ENCODE measurements around the gene TEPSIN. TPM values are rescaled to one million over a fixed set of nuclear protein-coding genes. Genes with fewer than 3 reads are reported as not detected.

The TEPSIN gene
- total and polyA plus RNA-seq, 4 donors = 3.2 to 22.9 (median 10.7) TPM

- no peak for DNase-seq (ENCODE audit: low spot score)
- Histone ChIP-seq H3K9ac (ENCODE audit: low read depth in 1 of 2, low read length in 2 of 2) (no peak overlapping the region), H3K9me3 (ENCODE audit: control insufficient read depth in 4 of 4, low read length in 3 of 4) (no peaks in the 10 kb centered on the region), H3K4me1 (ENCODE audit: control insufficient read depth in 4 of 4, insufficient read depth in 4 of 4, low read length in 3 of 4) (no peaks in the 10 kb centered on the region), H3K27ac (ENCODE audit: low read depth in 1 of 2, low read length in 2 of 2) (no peak overlapping the region), H3K4me3 (ENCODE audit: low read depth in 1 of 3, low read length in 3 of 3) (no peak overlapping the region), H3K27me3 (ENCODE audit: control insufficient read depth in 4 of 4, insufficient read depth in 4 of 4, low read length in 3 of 4) (no peaks in the 10 kb centered on the region), H3K36me3 (ENCODE audit: control insufficient read depth in 4 of 4, insufficient read depth in 3 of 4, low read depth in 1 of 4, low read length in 3 of 4) (no peaks in the 10 kb centered on the region)
- TF ChIP-seq, protein P1, sequence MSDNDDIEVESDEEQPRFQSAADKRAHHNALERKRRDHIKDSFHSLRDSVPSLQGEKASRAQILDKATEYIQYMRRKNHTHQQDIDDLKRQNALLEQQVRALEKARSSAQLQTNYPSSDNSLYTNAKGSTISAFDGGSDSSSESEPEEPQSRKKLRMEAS (IDR thresholded peaks at IDR 0.05) = no peak
- no peak for TF ChIP-seq GABPA (IDR thresholded peaks at IDR 0.05 in 1 of 2, conservative IDR thresholded peaks at IDR 0.05 in 1 of 2)
- TF ChIP-seq EGR1 (IDR thresholded peaks at IDR 0.05; ENCODE audit: low read depth in 2 of 2) = no peak
- TF ChIP-seq YY1 (IDR thresholded peaks at IDR 0.05) = no peak
- no peak for TF ChIP-seq HNF4G (IDR thresholded peaks at IDR 0.05)
- TF ChIP-seq, protein P2, sequence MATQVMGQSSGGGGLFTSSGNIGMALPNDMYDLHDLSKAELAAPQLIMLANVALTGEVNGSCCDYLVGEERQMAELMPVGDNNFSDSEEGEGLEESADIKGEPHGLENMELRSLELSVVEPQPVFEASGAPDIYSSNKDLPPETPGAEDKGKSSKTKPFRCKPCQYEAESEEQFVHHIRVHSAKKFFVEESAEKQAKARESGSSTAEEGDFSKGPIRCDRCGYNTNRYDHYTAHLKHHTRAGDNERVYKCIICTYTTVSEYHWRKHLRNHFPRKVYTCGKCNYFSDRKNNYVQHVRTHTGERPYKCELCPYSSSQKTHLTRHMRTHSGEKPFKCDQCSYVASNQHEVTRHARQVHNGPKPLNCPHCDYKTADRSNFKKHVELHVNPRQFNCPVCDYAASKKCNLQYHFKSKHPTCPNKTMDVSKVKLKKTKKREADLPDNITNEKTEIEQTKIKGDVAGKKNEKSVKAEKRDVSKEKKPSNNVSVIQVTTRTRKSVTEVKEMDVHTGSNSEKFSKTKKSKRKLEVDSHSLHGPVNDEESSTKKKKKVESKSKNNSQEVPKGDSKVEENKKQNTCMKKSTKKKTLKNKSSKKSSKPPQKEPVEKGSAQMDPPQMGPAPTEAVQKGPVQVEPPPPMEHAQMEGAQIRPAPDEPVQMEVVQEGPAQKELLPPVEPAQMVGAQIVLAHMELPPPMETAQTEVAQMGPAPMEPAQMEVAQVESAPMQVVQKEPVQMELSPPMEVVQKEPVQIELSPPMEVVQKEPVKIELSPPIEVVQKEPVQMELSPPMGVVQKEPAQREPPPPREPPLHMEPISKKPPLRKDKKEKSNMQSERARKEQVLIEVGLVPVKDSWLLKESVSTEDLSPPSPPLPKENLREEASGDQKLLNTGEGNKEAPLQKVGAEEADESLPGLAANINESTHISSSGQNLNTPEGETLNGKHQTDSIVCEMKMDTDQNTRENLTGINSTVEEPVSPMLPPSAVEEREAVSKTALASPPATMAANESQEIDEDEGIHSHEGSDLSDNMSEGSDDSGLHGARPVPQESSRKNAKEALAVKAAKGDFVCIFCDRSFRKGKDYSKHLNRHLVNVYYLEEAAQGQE (IDR thresholded peaks at IDR 0.05) = no peak
- TF ChIP-seq FOXA2 (IDR thresholded peaks at IDR 0.05) = no peak
- TF ChIP-seq SP1 (IDR thresholded peaks at IDR 0.05) = no peak
- no peak for TF ChIP-seq NR2F2 (IDR thresholded peaks at IDR 0.05)
- TF ChIP-seq HNF4A (conservative IDR thresholded peaks at IDR 0.05) = no peak
- no peak for TF ChIP-seq RAD21 (IDR thresholded peaks at IDR 0.05)
- no peak for TF ChIP-seq TAF1 (conservative IDR thresholded peaks at IDR 0.05)
- TF ChIP-seq RXRA (IDR thresholded peaks at IDR 0.05) = no peak
- no peak for TF ChIP-seq FOXA1 (IDR thresholded peaks at IDR 0.05)
- TF ChIP-seq ZBTB33 (IDR thresholded peaks at IDR 0.05) = no peak
- TF ChIP-seq ATF3 (IDR thresholded peaks at IDR 0.05) = no peak
- TF ChIP-seq JUND (IDR thresholded peaks at IDR 0.05) = no peak
- TF ChIP-seq, protein P3, sequence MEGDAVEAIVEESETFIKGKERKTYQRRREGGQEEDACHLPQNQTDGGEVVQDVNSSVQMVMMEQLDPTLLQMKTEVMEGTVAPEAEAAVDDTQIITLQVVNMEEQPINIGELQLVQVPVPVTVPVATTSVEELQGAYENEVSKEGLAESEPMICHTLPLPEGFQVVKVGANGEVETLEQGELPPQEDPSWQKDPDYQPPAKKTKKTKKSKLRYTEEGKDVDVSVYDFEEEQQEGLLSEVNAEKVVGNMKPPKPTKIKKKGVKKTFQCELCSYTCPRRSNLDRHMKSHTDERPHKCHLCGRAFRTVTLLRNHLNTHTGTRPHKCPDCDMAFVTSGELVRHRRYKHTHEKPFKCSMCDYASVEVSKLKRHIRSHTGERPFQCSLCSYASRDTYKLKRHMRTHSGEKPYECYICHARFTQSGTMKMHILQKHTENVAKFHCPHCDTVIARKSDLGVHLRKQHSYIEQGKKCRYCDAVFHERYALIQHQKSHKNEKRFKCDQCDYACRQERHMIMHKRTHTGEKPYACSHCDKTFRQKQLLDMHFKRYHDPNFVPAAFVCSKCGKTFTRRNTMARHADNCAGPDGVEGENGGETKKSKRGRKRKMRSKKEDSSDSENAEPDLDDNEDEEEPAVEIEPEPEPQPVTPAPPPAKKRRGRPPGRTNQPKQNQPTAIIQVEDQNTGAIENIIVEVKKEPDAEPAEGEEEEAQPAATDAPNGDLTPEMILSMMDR (IDR thresholded peaks at IDR 0.05; ENCODE audit: low read depth, low read length, missing input control) = no peak
- WGBS = 98% methylated on average over 28 of the region's 28 CpGs
Measured at GRCh38 chr17:81190591-81190990, 48.3 kb downstream of the TEPSIN start.
